HEK293 (cell line): Measurements from ENCODE around the gene CD300LG.

Source experiments
- CTCF ChIA-PET: fragments of 350-600 bp; formaldehyde crosslinking; extraction: SDS; loops from one replicate; lab custom pipeline; 2021; ENCODE audit warnings: antibody characterized with exemption; lab: Yijun Ruan, JAX
- POLR2A ChIA-PET: fragments of 300-600 bp; formaldehyde crosslinking; extraction: SDS; loops from one replicate; lab custom pipeline; 2020; ENCODE audit warnings: antibody characterized with exemption, inconsistent platforms; lab: Yijun Ruan, JAX
- H3K27ac ChIP-seq: fragments of 200-500 bp; sonication (Bioruptor generic); 2 replicates; pipeline ENCODE4 v1.5.1; 2014; ENCODE audit warnings: low read depth, low read length, control low read depth, inconsistent platforms; ENCODE audit errors: extremely low read depth
- H3K36me3 ChIP-seq, 2 experiments: fragments of 200-500 bp in 1 of 2; sonication (Bioruptor generic) in 1 of 2; 1 replicate in 1 of 2; 2 replicates in 1 of 2; pipeline ENCODE4 v1.5.1; 2014 to 2017; ENCODE audit warnings: inconsistent platforms in 2 of 2, low read length in 2 of 2; ENCODE audit not compliant: control insufficient read depth in 2 of 2, insufficient read depth in 1 of 2
- H3K4me1 ChIP-seq: fragments of 200-500 bp; sonication (Bioruptor generic); 2 replicates; pipeline ENCODE4 v1.5.1; 2014; ENCODE audit warnings: mild to moderate bottlenecking, low read length, inconsistent platforms; ENCODE audit not compliant: control insufficient read depth, insufficient read depth
- H3K4me3 ChIP-seq: 2 replicates; pipeline ENCODE4 v1.5.1; 2011; ENCODE audit warnings: low read depth, mild to moderate bottlenecking, control low read depth, low read length, moderate library complexity
- H3K9me3 ChIP-seq: fragments of 200-500 bp; sonication (Bioruptor generic); 2 replicates; pipeline ENCODE4 v1.5.1; 2014; ENCODE audit warnings: low read depth, low read length, inconsistent platforms; ENCODE audit not compliant: control insufficient read depth, insufficient read depth
- BCL11B ChIP-seq: fragments of 450-650 bp; formaldehyde crosslinking; IDR thresholded peaks from 2 replicates; pipeline ENCODE4 v1.5.1; 2016; ENCODE audit warnings: low read depth, missing biosample characterization, missing genetic modification characterization
- GLIS1 ChIP-seq: fragments of 450-650 bp; formaldehyde crosslinking; IDR thresholded peaks from 2 replicates; pipeline ENCODE4 v1.5.1; 2016; ENCODE audit warnings: missing biosample characterization, missing genetic modification characterization
- HOXA7 ChIP-seq: sonication (generic); formaldehyde crosslinking; IDR thresholded peaks from 2 replicates; pipeline ENCODE4 v1.8.1; 2022; ENCODE audit warnings: missing genetic modification reagents, borderline replicate concordance
- KLF7 ChIP-seq: fragments of 450-650 bp; formaldehyde crosslinking; IDR thresholded peaks from 2 replicates; pipeline ENCODE4 v1.5.1; 2016; ENCODE audit warnings: missing biosample characterization, missing genetic modification characterization, borderline replicate concordance
- REPIN1 ChIP-seq: fragments of 450-650 bp; formaldehyde crosslinking; IDR thresholded peaks from 2 replicates; pipeline ENCODE4 v1.5.1; 2017; ENCODE audit warnings: missing biosample characterization, missing genetic modification characterization, low read depth
- SP2 ChIP-seq: fragments of 450-650 bp; formaldehyde crosslinking; IDR thresholded peaks from 2 replicates; pipeline ENCODE4 v1.5.1; 2016; ENCODE audit warnings: missing biosample characterization, missing genetic modification characterization
- ZBTB1 ChIP-seq: fragments of 450-650 bp; formaldehyde crosslinking; IDR thresholded peaks from 2 replicates; pipeline ENCODE4 v1.5.1; 2016; ENCODE audit warnings: missing biosample characterization, missing genetic modification characterization
- ZIC2 ChIP-seq: fragments of 450-650 bp; formaldehyde crosslinking; IDR thresholded peaks from 2 replicates; pipeline ENCODE4 v1.5.1; 2016; ENCODE audit warnings: missing biosample characterization, missing genetic modification characterization
- ZNF19 ChIP-seq: fragments of 450-650 bp; formaldehyde crosslinking; IDR thresholded peaks from 2 replicates; pipeline ENCODE4; 2016; ENCODE audit warnings: missing biosample characterization, missing genetic modification characterization, low read depth
- ZNF202 ChIP-seq: fragments of 450-650 bp; formaldehyde crosslinking; IDR thresholded peaks from 2 replicates; pipeline ENCODE4 v1.5.1; 2016; ENCODE audit warnings: missing biosample characterization, missing genetic modification characterization, borderline replicate concordance
- ZNF248 ChIP-seq: fragments of 450-650 bp; formaldehyde crosslinking; IDR thresholded peaks from 2 replicates; pipeline ENCODE4 v1.5.1; 2017; ENCODE audit warnings: missing biosample characterization, missing genetic modification characterization
- ZNF426 ChIP-seq: fragments of 450-650 bp; formaldehyde crosslinking; IDR thresholded peaks from 2 replicates; pipeline ENCODE4 v1.5.1; 2017; ENCODE audit warnings: missing biosample characterization, missing genetic modification characterization, mild to moderate bottlenecking, inconsistent platforms, moderate library complexity
- ZNF521 ChIP-seq: fragments of 450-650 bp; formaldehyde crosslinking; IDR thresholded peaks from 2 replicates; pipeline ENCODE4 v1.5.1; 2017; ENCODE audit warnings: missing biosample characterization, mild to moderate bottlenecking, missing genetic modification characterization
- ZNF624 ChIP-seq: fragments of 450-650 bp; formaldehyde crosslinking; IDR thresholded peaks from 2 replicates; pipeline ENCODE4 v1.5.1; 2017; ENCODE audit warnings: missing biosample characterization, missing genetic modification characterization
- ZNF791 ChIP-seq: fragments of 450-650 bp; formaldehyde crosslinking; IDR thresholded peaks from 2 replicates; pipeline ENCODE4 v1.5.1; 2016; ENCODE audit warnings: missing biosample characterization, missing genetic modification characterization
- TF ChIP-seq, protein P1 (sequence below): fragments of 450-650 bp; formaldehyde crosslinking; IDR thresholded peaks from 2 replicates; pipeline ENCODE4 v1.5.1; 2016; ENCODE audit warnings: missing biosample characterization, missing genetic modification characterization, borderline replicate concordance
- TF ChIP-seq, protein P2 (sequence below): fragments of 450-650 bp; formaldehyde crosslinking; IDR thresholded peaks from 2 replicates; pipeline ENCODE4 v1.5.1; 2017; ENCODE audit warnings: missing biosample characterization, missing genetic modification characterization
- TF ChIP-seq, protein P3 (sequence below): fragments of 450-650 bp; formaldehyde crosslinking; IDR thresholded peaks from 2 replicates; pipeline ENCODE4 v1.5.1; 2016; ENCODE audit warnings: missing biosample characterization, missing genetic modification characterization
- TF ChIP-seq, protein P4 (sequence below): fragments of 450-650 bp; formaldehyde crosslinking; IDR thresholded peaks from 2 replicates; pipeline ENCODE4 v1.5.1; 2017; ENCODE audit warnings: missing biosample characterization, missing genetic modification characterization
- TF ChIP-seq, protein P5 (sequence below): fragments of 450-650 bp; formaldehyde crosslinking; IDR thresholded peaks from 2 replicates; pipeline ENCODE4 v1.5.1; 2016; ENCODE audit warnings: missing biosample characterization, missing genetic modification characterization

CD300LG gene

GRCh38 chr17:43817826-43818225 is 29.1 kb upstream of the CD300LG start:
- H3K36me3 ChIP-seq = peaks cover 11 to 76% of the 10 kb centered on the region in 2 experiments; a peak in 2 of 3 replicates
- no peak for TF ChIP-seq ZIC2 (tag by site-specific recombination)
- no peak overlapping the region for H3K27ac ChIP-seq
- H3K9me3 ChIP-seq = no peaks in the 10 kb centered on the region
- no peaks in the 10 kb centered on the region for H3K4me1 ChIP-seq
- ChIA-PET POLR2A (interaction anchor here (0.6 to 1.5 kb wide), 5 partner anchors 8 to 183 kb away, joined by 3 to 7 read pairs (median 4); no protein-coding TSS in a partner anchor), CTCF (interaction anchor here (0.6 to 4.8 kb wide), 6 partner anchors 9 to 62 kb away, joined by 3 to 21 read pairs (median 6); partner anchors contain the start of gene CD300LG)
- H3K4me3 ChIP-seq = no peak overlapping the region

- H3K4me1 ChIP-seq = no peaks in the 10 kb centered on the region
- no peaks in the 10 kb centered on the region for H3K9me3 ChIP-seq
- H3K4me3 ChIP-seq = no peak overlapping the region
- H3K27ac ChIP-seq = no peak overlapping the region
- ChIA-PET CTCF (interaction anchor here (0.5 to 4.8 kb wide), 6 partner anchors 11 to 1099 kb away, joined by 3 to 21 read pairs (median 4); partner anchors contain the start of gene CD300LG), POLR2A (interaction anchor here (0.7 to 1.5 kb wide), 4 partner anchors 10 to 27 kb away, joined by 3 to 5 read pairs (median 4); no protein-coding TSS in a partner anchor)
- TF ChIP-seq, protein P1, sequence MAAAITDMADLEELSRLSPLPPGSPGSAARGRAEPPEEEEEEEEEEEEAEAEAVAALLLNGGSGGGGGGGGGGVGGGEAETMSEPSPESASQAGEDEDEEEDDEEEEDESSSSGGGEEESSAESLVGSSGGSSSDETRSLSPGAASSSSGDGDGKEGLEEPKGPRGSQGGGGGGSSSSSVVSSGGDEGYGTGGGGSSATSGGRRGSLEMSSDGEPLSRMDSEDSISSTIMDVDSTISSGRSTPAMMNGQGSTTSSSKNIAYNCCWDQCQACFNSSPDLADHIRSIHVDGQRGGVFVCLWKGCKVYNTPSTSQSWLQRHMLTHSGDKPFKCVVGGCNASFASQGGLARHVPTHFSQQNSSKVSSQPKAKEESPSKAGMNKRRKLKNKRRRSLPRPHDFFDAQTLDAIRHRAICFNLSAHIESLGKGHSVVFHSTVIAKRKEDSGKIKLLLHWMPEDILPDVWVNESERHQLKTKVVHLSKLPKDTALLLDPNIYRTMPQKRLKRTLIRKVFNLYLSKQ (tag by site-specific recombination) = no peak
- H3K36me3 ChIP-seq = peaks cover 11 to 76% of the 10 kb centered on the region in 2 experiments; a peak in 2 of 3 replicates
Measured at GRCh38 chr17:43818966-43819365, 28.0 kb upstream of the CD300LG start.

DNA sequence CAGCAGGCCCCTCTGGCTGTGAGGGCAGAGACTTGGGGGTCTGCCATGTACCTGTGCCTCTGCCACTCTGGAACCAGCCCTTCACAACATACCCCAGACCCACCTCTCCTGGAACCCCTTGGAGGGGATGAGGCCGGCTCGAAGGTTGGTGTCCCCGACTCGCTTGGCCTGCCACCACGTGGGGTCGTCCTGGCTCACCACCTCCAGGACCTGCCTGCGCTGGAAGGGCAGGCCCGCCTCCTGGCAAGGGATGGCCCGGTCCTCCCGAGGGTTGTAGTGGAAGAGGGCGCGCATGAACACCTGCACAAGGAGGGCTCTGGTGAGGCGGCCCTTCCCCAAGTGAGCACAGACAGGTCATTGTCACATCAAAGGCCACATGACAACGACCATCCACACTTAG is 26.2 kb upstream of the CD300LG start:
- peaks cover 12 to 78% of the 10 kb centered on the region in 2 experiments for H3K36me3 ChIP-seq
- TF ChIP-seq ZNF791 (no peak), GLIS1 (tag by site-specific recombination) (no peak), ZNF248 (tag by site-specific recombination) (no peak), ZBTB1 (tag by site-specific recombination) (no peak), ZNF426 (no peak), ZNF19 (tag by site-specific recombination) (no peak), ZNF624 (no peak), ZNF521 (no peak), BCL11B (no peak), ZNF202 (no peak), HOXA7 (CRISPR knock-in tag) (no peak), SP2 (tag by site-specific recombination) (no peak), KLF7 (no peak), REPIN1 (tag by site-specific recombination) (no peak)
- TF ChIP-seq, protein P2, sequence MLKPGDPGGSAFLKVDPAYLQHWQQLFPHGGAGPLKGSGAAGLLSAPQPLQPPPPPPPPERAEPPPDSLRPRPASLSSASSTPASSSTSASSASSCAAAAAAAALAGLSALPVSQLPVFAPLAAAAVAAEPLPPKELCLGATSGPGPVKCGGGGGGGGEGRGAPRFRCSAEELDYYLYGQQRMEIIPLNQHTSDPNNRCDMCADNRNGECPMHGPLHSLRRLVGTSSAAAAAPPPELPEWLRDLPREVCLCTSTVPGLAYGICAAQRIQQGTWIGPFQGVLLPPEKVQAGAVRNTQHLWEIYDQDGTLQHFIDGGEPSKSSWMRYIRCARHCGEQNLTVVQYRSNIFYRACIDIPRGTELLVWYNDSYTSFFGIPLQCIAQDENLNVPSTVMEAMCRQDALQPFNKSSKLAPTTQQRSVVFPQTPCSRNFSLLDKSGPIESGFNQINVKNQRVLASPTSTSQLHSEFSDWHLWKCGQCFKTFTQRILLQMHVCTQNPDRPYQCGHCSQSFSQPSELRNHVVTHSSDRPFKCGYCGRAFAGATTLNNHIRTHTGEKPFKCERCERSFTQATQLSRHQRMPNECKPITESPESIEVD (tag by site-specific recombination) = no peak
- TF ChIP-seq, protein P3, sequence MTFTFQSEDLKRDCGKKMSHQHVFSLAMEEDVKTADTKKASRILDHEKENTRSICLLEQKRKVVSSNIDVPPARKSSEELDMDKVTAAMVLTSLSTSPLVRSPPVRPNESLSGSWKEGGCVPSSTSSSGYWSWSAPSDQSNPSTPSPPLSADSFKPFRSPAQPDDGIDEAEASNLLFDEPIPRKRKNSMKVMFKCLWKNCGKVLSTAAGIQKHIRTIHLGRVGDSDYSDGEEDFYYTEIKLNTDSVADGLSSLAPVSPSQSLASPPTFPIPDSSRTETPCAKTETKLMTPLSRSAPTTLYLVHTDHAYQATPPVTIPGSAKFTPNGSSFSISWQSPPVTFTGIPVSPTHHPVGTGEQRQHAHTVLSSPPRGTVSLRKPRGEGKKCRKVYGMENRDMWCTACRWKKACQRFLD (tag by site-specific recombination) = no peak
- TF ChIP-seq, protein P4, sequence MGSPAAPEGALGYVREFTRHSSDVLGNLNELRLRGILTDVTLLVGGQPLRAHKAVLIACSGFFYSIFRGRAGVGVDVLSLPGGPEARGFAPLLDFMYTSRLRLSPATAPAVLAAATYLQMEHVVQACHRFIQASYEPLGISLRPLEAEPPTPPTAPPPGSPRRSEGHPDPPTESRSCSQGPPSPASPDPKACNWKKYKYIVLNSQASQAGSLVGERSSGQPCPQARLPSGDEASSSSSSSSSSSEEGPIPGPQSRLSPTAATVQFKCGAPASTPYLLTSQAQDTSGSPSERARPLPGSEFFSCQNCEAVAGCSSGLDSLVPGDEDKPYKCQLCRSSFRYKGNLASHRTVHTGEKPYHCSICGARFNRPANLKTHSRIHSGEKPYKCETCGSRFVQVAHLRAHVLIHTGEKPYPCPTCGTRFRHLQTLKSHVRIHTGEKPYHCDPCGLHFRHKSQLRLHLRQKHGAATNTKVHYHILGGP (tag by site-specific recombination) = no peak
- TF ChIP-seq, protein P5, sequence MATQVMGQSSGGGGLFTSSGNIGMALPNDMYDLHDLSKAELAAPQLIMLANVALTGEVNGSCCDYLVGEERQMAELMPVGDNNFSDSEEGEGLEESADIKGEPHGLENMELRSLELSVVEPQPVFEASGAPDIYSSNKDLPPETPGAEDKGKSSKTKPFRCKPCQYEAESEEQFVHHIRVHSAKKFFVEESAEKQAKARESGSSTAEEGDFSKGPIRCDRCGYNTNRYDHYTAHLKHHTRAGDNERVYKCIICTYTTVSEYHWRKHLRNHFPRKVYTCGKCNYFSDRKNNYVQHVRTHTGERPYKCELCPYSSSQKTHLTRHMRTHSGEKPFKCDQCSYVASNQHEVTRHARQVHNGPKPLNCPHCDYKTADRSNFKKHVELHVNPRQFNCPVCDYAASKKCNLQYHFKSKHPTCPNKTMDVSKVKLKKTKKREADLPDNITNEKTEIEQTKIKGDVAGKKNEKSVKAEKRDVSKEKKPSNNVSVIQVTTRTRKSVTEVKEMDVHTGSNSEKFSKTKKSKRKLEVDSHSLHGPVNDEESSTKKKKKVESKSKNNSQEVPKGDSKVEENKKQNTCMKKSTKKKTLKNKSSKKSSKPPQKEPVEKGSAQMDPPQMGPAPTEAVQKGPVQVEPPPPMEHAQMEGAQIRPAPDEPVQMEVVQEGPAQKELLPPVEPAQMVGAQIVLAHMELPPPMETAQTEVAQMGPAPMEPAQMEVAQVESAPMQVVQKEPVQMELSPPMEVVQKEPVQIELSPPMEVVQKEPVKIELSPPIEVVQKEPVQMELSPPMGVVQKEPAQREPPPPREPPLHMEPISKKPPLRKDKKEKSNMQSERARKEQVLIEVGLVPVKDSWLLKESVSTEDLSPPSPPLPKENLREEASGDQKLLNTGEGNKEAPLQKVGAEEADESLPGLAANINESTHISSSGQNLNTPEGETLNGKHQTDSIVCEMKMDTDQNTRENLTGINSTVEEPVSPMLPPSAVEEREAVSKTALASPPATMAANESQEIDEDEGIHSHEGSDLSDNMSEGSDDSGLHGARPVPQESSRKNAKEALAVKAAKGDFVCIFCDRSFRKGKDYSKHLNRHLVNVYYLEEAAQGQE (tag by site-specific recombination) = no peak
- TF ChIP-seq, all 188 proteins: peak for 0
- Histone ChIP-seq H3K27ac (no peak overlapping the region), H3K9me3 (no peaks in the 10 kb centered on the region), H3K4me1 (no peaks in the 10 kb centered on the region), H3K4me3 (no peak overlapping the region)
- ChIA-PET CTCF (no interaction called here), POLR2A (no interaction called here)
